Liver (tissue), 9 donors: ENCODE measurements around the gene MAPK11. TPM values are rescaled to one million over a fixed set of nuclear protein-coding genes. Genes with fewer than 3 reads are reported as not detected.

ENCODE experiments used
- DNase-seq: peaks from one replicate; pipeline ENCODE4 v3.0.0-alpha.2; 2017; ENCODE audit warnings: low spot score
- H3K27ac ChIP-seq, 2 donors: one replicate each; pipeline ENCODE4 v1.7.0; 2013; ENCODE audit warnings: inconsistent platforms in 2 of 2, low read length in 2 of 2, control low read depth in 1 of 2, low read depth in 1 of 2, mild to moderate bottlenecking in 1 of 2
- H3K27me3 ChIP-seq, 4 donors: one replicate each; pipeline versions ENCODE4 v1.6.1 to v1.7.0; 2013; ENCODE audit warnings: low read length in 3 of 4, inconsistent platforms in 1 of 4, mild to moderate bottlenecking in 1 of 4, moderate library complexity in 1 of 4; ENCODE audit not compliant: control insufficient read depth in 4 of 4, insufficient read depth in 4 of 4
- H3K36me3 ChIP-seq, 4 donors: one replicate each; pipeline versions ENCODE4 v1.6.1 to v1.7.0; 2013; ENCODE audit warnings: low read length in 3 of 4, mild to moderate bottlenecking in 3 of 4, low read depth in 1 of 4, moderate library complexity in 1 of 4; ENCODE audit not compliant: control insufficient read depth in 4 of 4, insufficient read depth in 3 of 4
- H3K4me1 ChIP-seq, 4 donors: one replicate each; pipeline versions ENCODE4 v1.6.1 to v1.7.0; 2013; ENCODE audit warnings: low read length in 3 of 4, mild to moderate bottlenecking in 3 of 4, moderate library complexity in 1 of 4; ENCODE audit not compliant: control insufficient read depth in 4 of 4, insufficient read depth in 4 of 4
- H3K4me3 ChIP-seq, 3 donors: one replicate each; pipeline versions ENCODE4 v1.6.1 to v1.7.0; 2013; ENCODE audit warnings: low read length in 3 of 3, control low read depth in 1 of 3, low read depth in 1 of 3, mild to moderate bottlenecking in 1 of 3
- H3K9ac ChIP-seq, 2 donors: one replicate each; pipeline ENCODE4 v1.7.0; 2013; ENCODE audit warnings: low read length in 2 of 2, mild to moderate bottlenecking in 2 of 2, moderate library complexity in 2 of 2, control low read depth in 1 of 2, low read depth in 1 of 2
- H3K9me3 ChIP-seq, 4 donors: one replicate each; pipeline versions ENCODE4 v1.6.1 to v1.7.0; 2013; ENCODE audit warnings: low read length in 3 of 4; ENCODE audit not compliant: control insufficient read depth in 4 of 4
- ATF3 ChIP-seq: IDR thresholded peaks from 2 replicates; pipeline ENCODE4 v1.6.1; 2016; ENCODE audit warnings: antibody characterized with exemption
- EGR1 ChIP-seq, 2 donors: IDR thresholded peaks; 2 replicates each; pipeline ENCODE4 v1.6.1; 2016 to 2018; ENCODE audit warnings: antibody characterized with exemption in 2 of 2, low read depth in 2 of 2
- FOXA1 ChIP-seq: IDR thresholded peaks from 2 replicates; pipeline ENCODE4 v1.6.1; 2016; ENCODE audit warnings: antibody characterized with exemption
- FOXA2 ChIP-seq: IDR thresholded peaks from 2 replicates; pipeline ENCODE4 v1.6.1; 2016; ENCODE audit warnings: antibody characterized with exemption
- GABPA ChIP-seq, 2 donors: IDR thresholded peaks in 1 of 2; conservative IDR thresholded peaks in 1 of 2; 2 replicates each; pipeline ENCODE4 v1.6.1; 2016; ENCODE audit warnings: antibody characterized with exemption in 2 of 2, mild to moderate bottlenecking in 1 of 2, moderate library complexity in 1 of 2
- HNF4A ChIP-seq, 2 donors: conservative IDR thresholded peaks; 2 replicates each; pipeline ENCODE4 v1.6.1; 2016; ENCODE audit warnings: antibody characterized with exemption in 2 of 2, mild to moderate bottlenecking in 2 of 2
- HNF4G ChIP-seq: IDR thresholded peaks from 2 replicates; pipeline ENCODE4 v1.6.1; 2016; ENCODE audit warnings: antibody characterized with exemption
- JUND ChIP-seq, 2 donors: IDR thresholded peaks; 2 replicates each; pipeline ENCODE4 v1.6.1; 2016; ENCODE audit warnings: antibody characterized with exemption in 2 of 2
- MAX ChIP-seq: IDR thresholded peaks from 2 replicates; pipeline ENCODE4 v1.6.1; 2016; ENCODE audit warnings: antibody characterized with exemption
- NR2F2 ChIP-seq: IDR thresholded peaks from 2 replicates; pipeline ENCODE4 v1.6.1; 2016; ENCODE audit warnings: antibody characterized with exemption
- RAD21 ChIP-seq, 2 donors: IDR thresholded peaks; 2 replicates each; pipeline ENCODE4 v1.6.1; 2016; ENCODE audit warnings: antibody characterized with exemption in 2 of 2, mild to moderate bottlenecking in 2 of 2
- REST ChIP-seq: IDR thresholded peaks from 2 replicates; pipeline ENCODE4 v1.6.1; 2016; ENCODE audit warnings: antibody characterized with exemption, mild to moderate bottlenecking
- RXRA ChIP-seq, 2 donors: IDR thresholded peaks; 2 replicates each; pipeline ENCODE4 v1.6.1; 2017 to 2018; ENCODE audit warnings: antibody characterized with exemption in 2 of 2, mild to moderate bottlenecking in 1 of 2
- SP1 ChIP-seq: IDR thresholded peaks from 2 replicates; pipeline ENCODE4 v1.6.1; 2018; ENCODE audit warnings: antibody characterized with exemption, mild to moderate bottlenecking
- TAF1 ChIP-seq: conservative IDR thresholded peaks from 2 replicates; pipeline ENCODE4 v1.6.1; 2016; ENCODE audit warnings: antibody characterized with exemption, mild to moderate bottlenecking
- YY1 ChIP-seq: IDR thresholded peaks from 2 replicates; pipeline ENCODE4 v1.6.1; 2016; ENCODE audit warnings: antibody characterized with exemption, mild to moderate bottlenecking
- ZBTB33 ChIP-seq: IDR thresholded peaks from 2 replicates; pipeline ENCODE4 v1.6.1; 2016; ENCODE audit warnings: antibody characterized with exemption
- WGBS: extraction: QIAGEN DNeasy Blood & Tissue Kit; methylation state at CpG from one replicate; pipeline ENCODE4 v1.1.7; 2013; 5-methylcytosine and 5-hydroxymethylcytosine counted together
- polyA plus RNA-seq, 2 donors: library from polyadenylated mRNA; stranded (reverse) in 1 of 2; unstranded in 1 of 2; fragments of 200-250 nt in 1 of 2; fragments of >200 nt in 1 of 2; fragmentation: Nextera tagmentation in 1 of 2; extraction: Ambion mirVana in 1 of 2; gene quantifications; one replicate each; pipeline versions ENCODE4 v1.2.1 to v1.2.3, GENCODE V29; 2013 to 2015
- total RNA-seq, 2 donors: library from RNA; depleted of rRNA; stranded (reverse); fragments of >200 nt; gene quantifications; one replicate each; pipeline ENCODE4 v1.2.3, GENCODE V29; 2014
- donor health status: healthy.
- donor health status: healthy.
- donor health status: healthy.
- donor health status: healthy.
- donor health status: healthy.

The MAPK11 gene
- total and polyA plus RNA-seq, 4 donors: 0.65 to 2.0 (median 1.0) TPM

- TF ChIP-seq NR2F2 (no peak), ATF3 (no peak), HNF4A (conservative IDR thresholded peaks at IDR 0.05) (no peak), TAF1 (no peak), FOXA1 (no peak), RXRA (IDR thresholded peaks at IDR 0.05) (no peak), YY1 (no peak), REST (no peak), ZBTB33 (no peak), FOXA2 (no peak), RAD21 (IDR thresholded peaks at IDR 0.05) (no peak), SP1 (no peak), HNF4G (no peak), EGR1 (IDR thresholded peaks at IDR 0.05; ENCODE audit: low read depth in 2 of 2) (no peak)
- no peak for DNase-seq
- Histone ChIP-seq H3K27ac (no peak overlapping the region), H3K27me3 (no peaks in the 10 kb centered on the region), H3K9me3 (no peaks in the 10 kb centered on the region), H3K9ac (no peak overlapping the region), H3K4me3 (peak overlapping the region in 1 of 3 donors; percentile 61), H3K36me3 (no peaks in the 10 kb centered on the region), H3K4me1 (peaks cover 30 to 49% (median 33%) of the 10 kb centered on the region in 4 donors)
- 22% methylated on average over 18 of the region's 18 CpGs for WGBS
Measured at GRCh38 chr22:50269573-50269969, 609 bp downstream of the MAPK11 start.

- no peak for TF ChIP-seq TAF1
- TF ChIP-seq RXRA (IDR thresholded peaks at IDR 0.05): no peak
- TF ChIP-seq HNF4G: no peak
- no peak for TF ChIP-seq EGR1 (IDR thresholded peaks at IDR 0.05; ENCODE audit: low read depth in 2 of 2)
- no peak for TF ChIP-seq SP1
- no peak for TF ChIP-seq MAX
- no peak for TF ChIP-seq YY1
- TF ChIP-seq FOXA2: no peak
- no peak for TF ChIP-seq GABPA (IDR thresholded peaks at IDR 0.05 in 1 of 2, conservative IDR thresholded peaks at IDR 0.05 in 1 of 2)
- TF ChIP-seq JUND (IDR thresholded peaks at IDR 0.05): no peak
- TF ChIP-seq ZBTB33: no peak
- no peak for TF ChIP-seq FOXA1
- Histone ChIP-seq H3K4me3 (no peak overlapping the region), H3K27ac (no peak overlapping the region), H3K4me1 (peaks cover 30 to 46% (median 33%) of the 10 kb centered on the region in 4 donors), H3K9ac (no peak overlapping the region), H3K36me3 (no peaks in the 10 kb centered on the region), H3K27me3 (no peaks in the 10 kb centered on the region), H3K9me3 (no peaks in the 10 kb centered on the region)
- 49% methylated on average over 9 of the region's 9 CpGs for WGBS
- DNase-seq: no peak
Measured at GRCh38 chr22:50268655-50269113, 1.5 kb downstream of the MAPK11 start.
